GM19328 (cell line): ENCODE measurements around the gene SFMBT2.
"Not testable (repeated sequence)": the region's sequence is repeated elsewhere in the genome, so short reads cannot be mapped to it uniquely, and the experiment has no call there.

Experiments used
- ATAC-seq: cut with Tn5 transposase; IDR thresholded peaks from one replicate; pipeline ENCODE4 v1.9.1; 2021; ENCODE audit warnings: mild to moderate bottlenecking, moderate library complexity; ENCODE audit not compliant: unreplicated experiment

SFMBT2 gene

DNA sequence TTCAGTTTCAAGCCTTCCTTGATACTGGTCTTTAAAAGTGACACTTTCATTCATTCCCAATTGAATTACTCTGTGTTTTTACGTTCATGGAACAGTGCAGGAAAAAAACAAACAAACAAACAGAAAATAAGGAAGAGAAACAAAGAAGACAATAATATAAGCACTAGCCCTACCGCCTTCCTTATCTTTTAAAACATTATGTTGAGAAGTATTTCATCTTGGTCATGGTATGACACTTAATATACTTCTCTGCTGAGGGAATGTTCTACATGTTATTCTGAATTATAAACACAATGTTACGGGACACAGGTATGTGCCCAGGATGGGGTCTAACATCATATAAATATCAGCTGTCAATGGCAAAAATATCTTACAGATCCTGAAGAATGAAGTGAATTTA is 176.7 kb downstream of the SFMBT2 start:
- no peak for ATAC-seq

- no peak for ATAC-seq
Observed at GRCh38 chr10:7233259-7233991, 177.4 kb downstream of the SFMBT2 start.

GRCh38 chr10:7231509-7232414 is 179.1 kb downstream of the SFMBT2 start:
- ATAC-seq: no peak

- no peak for ATAC-seq
Observed at GRCh38 chr10:7230951-7231350, 179.9 kb downstream of the SFMBT2 start.

DNA sequence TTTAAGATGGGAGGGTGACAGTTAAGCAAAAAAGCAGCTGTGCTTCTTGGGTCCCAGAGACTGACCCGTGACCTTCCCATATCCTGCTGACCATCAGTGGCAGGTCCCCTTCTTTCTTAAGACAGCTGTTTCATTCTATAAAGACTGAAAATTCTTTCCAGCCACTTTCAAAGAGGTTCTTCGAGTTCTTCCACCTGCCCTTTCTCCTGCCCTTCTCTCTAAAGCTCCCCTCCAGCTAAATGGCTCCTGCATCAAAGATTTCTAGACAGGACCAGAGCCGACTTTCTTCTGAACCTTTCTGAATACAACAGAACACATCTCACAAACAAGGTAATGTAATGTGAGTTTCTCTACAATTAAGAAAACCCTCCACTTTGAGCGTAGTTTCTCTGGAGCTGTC is 180.8 kb downstream of the SFMBT2 start:
- no peak for ATAC-seq

GRCh38 chr10:7225133-7225532 is 185.7 kb downstream of the SFMBT2 start:
- no peak for ATAC-seq

- no peak for ATAC-seq
Observed at GRCh38 chr10:7218968-7219367, 191.9 kb downstream of the SFMBT2 start.

- not testable (repeated sequence) for ATAC-seq
Observed at GRCh38 chr10:7212696-7213095, 198.1 kb downstream of the SFMBT2 start.

GRCh38 chr10:7211857-7212577 is 198.8 kb downstream of the SFMBT2 start:
- no peak for ATAC-seq

- ATAC-seq: no peak
Observed at GRCh38 chr10:7210516-7210915, 200.3 kb downstream of the SFMBT2 start.

DNA sequence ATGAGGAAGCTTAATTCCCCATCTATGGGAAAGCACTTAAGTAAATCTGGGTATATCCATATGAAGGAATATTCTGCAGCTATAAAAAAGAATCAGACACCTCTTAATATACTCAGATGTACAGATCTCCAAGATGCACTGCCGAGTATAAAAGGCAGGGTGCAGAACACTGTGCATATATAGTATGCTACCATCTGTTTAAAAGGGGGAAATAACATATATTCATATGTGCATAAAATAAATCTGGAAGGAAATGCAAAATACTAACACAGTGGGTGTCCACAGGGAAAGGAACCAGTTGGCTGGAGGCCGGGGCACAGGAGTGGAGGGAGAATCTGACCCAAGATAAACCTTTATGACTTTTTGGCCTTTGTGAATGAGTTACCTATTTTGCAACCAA is 201.4 kb downstream of the SFMBT2 start:
- ATAC-seq: no peak

DNA sequence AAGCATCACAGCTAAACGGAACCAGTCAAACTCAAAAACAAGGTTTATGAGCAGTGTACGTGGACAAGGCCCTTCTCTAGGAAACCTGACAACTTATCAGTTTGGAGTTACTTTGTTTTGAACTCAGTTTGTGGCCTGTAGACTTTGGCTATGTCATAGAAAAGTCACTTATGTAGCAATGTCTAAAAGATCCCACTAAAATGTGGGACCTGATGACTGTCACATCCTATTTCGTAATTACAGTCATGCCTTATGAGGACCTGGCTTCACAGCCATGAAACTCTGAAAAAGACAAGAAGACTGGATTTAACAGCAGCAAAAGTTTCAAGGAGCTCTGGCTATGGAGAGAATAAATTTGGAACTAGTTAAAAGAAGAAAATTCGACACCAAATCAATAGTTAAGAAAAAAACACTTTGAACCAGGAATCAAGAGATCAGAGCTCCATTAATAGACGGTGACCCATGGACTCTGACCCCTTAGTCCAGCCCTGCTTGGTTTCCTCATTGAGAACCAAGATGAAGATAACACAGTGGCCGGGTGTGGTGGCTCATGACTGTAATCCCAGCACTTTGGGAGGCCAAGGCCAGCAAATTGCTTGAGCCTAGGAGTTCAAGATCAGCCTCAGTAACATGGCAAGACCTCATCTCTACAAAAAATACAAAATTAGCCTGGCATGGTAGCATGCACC is 204.3 kb downstream of the SFMBT2 start:
- no peak for ATAC-seq

GRCh38 chr10:7205656-7206055 is 205.2 kb downstream of the SFMBT2 start:
- no peak for ATAC-seq

DNA sequence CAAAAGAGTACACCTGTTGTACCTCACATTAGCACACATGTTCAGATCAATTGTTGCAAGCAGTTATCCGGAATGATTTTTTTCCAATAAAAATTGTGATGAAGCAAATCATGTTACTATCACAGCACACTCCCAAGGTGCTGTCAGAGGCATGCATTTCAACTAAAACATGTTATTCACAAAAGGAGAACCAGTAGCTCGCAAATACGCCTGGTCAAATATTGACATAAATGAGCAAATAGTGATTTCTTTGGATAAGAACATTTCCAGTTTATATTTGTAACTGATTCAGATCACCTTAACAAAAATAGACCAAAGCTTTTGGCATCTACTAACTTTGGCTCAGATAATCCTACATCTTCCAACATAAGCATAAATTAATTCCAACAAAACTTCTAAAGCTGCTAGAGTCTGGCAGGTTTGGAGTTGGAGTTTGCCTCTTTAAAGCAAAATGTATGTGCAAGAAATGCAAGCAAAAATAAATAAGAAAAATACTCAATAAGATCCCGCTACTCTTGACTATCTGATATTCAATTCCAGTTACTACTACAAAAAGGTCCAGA is 208.0 kb downstream of the SFMBT2 start:
- ATAC-seq: no peak

DNA sequence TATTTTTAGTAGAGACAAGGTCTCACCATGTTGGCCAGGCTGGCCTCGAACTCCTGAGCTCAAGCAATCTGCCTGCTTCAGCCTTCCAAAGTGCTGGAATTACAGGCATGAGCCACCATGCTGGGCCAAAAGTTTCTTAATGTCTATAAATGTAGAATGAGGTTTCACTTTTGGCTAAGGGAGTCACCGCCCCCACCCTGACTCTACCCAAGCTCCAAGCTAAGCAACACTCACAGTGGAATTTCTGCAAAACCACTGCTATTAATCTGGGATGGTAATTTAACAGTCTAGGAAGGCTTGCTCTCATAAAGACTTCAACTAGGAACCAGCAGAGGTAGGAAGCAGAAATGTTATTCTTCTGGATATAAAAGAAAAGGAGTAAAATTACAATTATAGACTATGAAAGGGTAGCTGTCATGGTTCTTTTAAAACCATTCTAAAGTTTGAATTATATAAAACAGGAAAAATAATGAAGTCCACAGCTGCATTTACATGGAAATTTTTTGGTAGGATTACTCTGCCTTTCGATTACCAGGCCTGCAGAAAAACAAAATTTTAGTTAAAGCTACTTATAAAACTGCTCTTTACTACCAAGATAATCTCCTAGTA is 211.6 kb downstream of the SFMBT2 start:
- no peak for ATAC-seq

DNA sequence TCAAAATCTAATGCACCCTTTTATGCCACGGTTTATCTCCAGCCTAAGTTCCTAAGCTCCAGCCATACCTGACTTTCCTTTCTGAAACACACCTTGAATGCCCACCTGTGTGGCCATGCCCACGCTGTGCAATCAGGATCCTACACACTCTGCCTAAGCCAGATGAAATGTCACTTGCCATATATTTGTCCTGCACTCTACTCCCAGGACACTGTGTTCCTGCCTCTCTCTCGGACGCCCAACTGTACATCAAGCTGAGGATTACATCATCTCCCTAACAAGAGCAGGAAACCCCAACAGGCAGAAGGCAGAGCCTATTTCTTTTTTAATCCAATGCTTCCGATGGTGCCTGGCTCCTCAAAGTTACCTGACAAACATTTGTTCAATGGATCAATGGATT is 214.6 kb downstream of the SFMBT2 start:
- ATAC-seq: no peak

DNA sequence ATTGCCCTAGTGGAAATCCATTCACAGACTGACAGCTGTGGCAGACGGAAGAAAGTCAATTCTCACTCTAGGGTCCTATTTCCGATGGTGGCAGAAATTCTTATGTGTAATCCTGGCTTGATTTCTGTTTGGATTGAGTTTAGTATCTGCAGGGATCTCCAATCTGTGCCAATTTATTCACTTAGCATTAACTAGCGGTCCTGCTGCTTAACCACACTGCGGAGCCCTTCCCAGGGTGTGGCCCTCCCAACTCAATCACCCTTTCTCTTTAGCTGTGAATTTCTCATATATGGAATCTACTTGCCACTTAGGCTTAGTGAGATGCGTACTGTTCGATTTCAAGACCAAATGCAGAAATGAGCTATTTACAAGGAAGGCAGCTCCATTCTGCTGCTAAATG is 215.7 kb downstream of the SFMBT2 start:
- ATAC-seq: no peak

- no peak for ATAC-seq
Observed at GRCh38 chr10:7194571-7194970, 216.3 kb downstream of the SFMBT2 start.

DNA sequence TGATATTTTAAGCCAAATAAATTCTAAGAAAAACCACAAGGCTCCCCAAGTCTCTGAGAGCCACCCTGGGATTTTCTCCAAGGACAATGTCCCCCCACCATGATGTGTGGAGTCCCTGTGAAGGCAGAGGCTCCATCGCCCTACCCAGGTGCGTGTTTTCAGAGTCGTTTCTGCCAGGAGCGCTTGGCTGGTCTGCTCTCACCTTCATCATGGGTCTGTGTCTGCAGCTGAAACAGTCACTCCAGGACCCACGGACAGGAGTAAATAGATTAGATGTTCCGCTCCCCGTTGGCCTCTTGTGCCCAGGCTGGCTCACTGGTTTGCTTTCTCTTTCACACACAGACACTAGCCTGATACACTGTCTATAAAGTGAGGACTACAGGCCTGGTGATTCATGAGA is 217.5 kb downstream of the SFMBT2 start:
- no peak for ATAC-seq

GRCh38 chr10:7192831-7193361 is 217.9 kb downstream of the SFMBT2 start:
- no peak for ATAC-seq
